Parathyroid adenoma (tissue), 2 donors: ENCODE results near the gene CCDC122.
A peak's percentile ranks its signal among the peaks of the same experiment; 100 is the strongest.

ENCODE experiments used
- H2AFZ ChIP-seq: fragments of 300-600 bp; sonication (generic); one replicate; pipeline ENCODE4 v1.7.0; 2017; ENCODE audit warnings: antibody characterized with exemption, mild to moderate bottlenecking
- H3K27ac ChIP-seq: fragments of 300-600 bp; sonication (generic); one replicate; pipeline ENCODE4 v1.7.0; 2017
- H3K27me3 ChIP-seq: fragments of 300-600 bp; sonication (generic); one replicate; pipeline ENCODE4 v1.7.0; 2017; ENCODE audit warnings: low read length; ENCODE audit not compliant: control insufficient read depth, insufficient read depth
- H3K36me3 ChIP-seq: fragments of 300-600 bp; sonication (generic); one replicate; pipeline ENCODE4 v1.7.0; 2017; ENCODE audit warnings: low read length; ENCODE audit not compliant: control insufficient read depth, insufficient read depth
- H3K4me1 ChIP-seq: fragments of 300-600 bp; sonication (generic); one replicate; pipeline ENCODE4 v1.7.0; 2017; ENCODE audit warnings: control low read depth
- H3K4me2 ChIP-seq: fragments of 300-600 bp; sonication (generic); one replicate; pipeline ENCODE4 v1.7.0; 2017; ENCODE audit warnings: low read length
- H3K4me3 ChIP-seq: fragments of 300-600 bp; sonication (generic); one replicate; pipeline ENCODE4 v1.7.0; 2017; ENCODE audit warnings: low read depth, low read length
- H3K79me2 ChIP-seq: fragments of 300-600 bp; sonication (generic); one replicate; pipeline ENCODE4 v1.7.0; 2017; ENCODE audit warnings: control low read depth
- H3K9ac ChIP-seq: fragments of 300-600 bp; sonication (generic); one replicate; pipeline ENCODE4 v1.7.0; 2017; ENCODE audit warnings: mild to moderate bottlenecking
- H3K9me3 ChIP-seq: fragments of 300-600 bp; sonication (generic); one replicate; pipeline ENCODE4 v1.7.0; 2017; ENCODE audit warnings: low read length; ENCODE audit not compliant: control insufficient read depth
- TF ChIP-seq, protein P1 (sequence below): fragments of 300-600 bp; sonication (generic); IDR thresholded peaks from one replicate; pipeline ENCODE4 v1.7.0; 2017; ENCODE audit warnings: antibody characterized with exemption, mild to moderate bottlenecking
- donor health status: primary hyperparathyroidism.

The CCDC122 gene

DNA sequence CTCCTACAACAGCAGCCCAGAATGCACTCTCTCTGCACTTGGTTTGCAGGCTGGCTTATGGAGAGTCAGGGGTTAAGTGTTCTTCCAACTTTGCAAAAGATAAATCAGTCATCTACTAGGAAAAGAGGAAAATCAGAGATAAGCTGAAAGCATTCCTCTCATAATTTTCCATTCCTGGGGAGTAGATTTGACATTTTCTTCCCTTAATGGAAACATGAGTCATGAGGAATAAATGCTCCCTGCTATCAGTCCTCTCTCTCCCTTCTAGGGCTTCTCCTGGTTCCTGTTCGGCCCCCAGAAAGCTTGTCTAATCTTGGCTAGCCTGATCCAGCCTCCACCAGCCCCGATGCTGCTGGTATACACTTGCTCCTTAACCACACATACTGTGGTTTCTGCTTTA is 64.3 kb downstream of the CCDC122 start:
- no peaks in the 10 kb centered on the region for H3K9me3 ChIP-seq
- H3K4me1 ChIP-seq, result no peaks in the 10 kb centered on the region
- H3K9ac ChIP-seq, result no peak overlapping the region
- no peak overlapping the region for H3K27ac ChIP-seq
- no peaks in the 10 kb centered on the region for H3K36me3 ChIP-seq
- no peak overlapping the region for H2AFZ ChIP-seq
- TF ChIP-seq, protein P1, sequence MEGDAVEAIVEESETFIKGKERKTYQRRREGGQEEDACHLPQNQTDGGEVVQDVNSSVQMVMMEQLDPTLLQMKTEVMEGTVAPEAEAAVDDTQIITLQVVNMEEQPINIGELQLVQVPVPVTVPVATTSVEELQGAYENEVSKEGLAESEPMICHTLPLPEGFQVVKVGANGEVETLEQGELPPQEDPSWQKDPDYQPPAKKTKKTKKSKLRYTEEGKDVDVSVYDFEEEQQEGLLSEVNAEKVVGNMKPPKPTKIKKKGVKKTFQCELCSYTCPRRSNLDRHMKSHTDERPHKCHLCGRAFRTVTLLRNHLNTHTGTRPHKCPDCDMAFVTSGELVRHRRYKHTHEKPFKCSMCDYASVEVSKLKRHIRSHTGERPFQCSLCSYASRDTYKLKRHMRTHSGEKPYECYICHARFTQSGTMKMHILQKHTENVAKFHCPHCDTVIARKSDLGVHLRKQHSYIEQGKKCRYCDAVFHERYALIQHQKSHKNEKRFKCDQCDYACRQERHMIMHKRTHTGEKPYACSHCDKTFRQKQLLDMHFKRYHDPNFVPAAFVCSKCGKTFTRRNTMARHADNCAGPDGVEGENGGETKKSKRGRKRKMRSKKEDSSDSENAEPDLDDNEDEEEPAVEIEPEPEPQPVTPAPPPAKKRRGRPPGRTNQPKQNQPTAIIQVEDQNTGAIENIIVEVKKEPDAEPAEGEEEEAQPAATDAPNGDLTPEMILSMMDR, result no peak
- no peak overlapping the region for H3K4me2 ChIP-seq
- no peaks in the 10 kb centered on the region for H3K79me2 ChIP-seq
- no peaks in the 10 kb centered on the region for H3K27me3 ChIP-seq
- no peak overlapping the region for H3K4me3 ChIP-seq

DNA sequence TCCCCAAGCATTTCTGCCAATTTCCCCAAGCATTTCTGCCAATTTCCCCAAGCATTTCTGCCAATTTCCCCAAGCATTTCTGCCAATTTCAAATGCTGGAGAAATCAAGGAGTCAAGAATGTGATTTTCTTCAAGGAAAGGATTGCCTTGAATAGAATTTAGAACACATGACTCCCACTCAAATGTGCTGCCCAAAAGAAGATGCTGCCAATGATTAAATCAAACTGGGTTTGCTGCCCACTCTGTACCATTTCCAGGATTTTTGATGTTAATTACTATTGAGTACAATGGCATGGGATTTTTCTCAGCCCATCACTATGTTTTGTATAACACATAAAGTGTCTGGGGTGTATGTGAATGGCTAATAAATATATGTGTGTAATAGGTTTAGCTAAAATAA is 70.9 kb downstream of the CCDC122 start:
- Histone ChIP-seq H3K9ac (no peak overlapping the region), H3K36me3 (no peaks in the 10 kb centered on the region), H3K4me3 (no peak overlapping the region), H3K27me3 (no peaks in the 10 kb centered on the region), H3K9me3 (no peaks in the 10 kb centered on the region), H2AFZ (no peak overlapping the region), H3K4me1 (no peaks in the 10 kb centered on the region), H3K4me2 (no peak overlapping the region), H3K79me2 (no peaks in the 10 kb centered on the region), H3K27ac (no peak overlapping the region)
- TF ChIP-seq, protein P1, result no peak

GRCh38 chr13:43805681-43806128 is 73.8 kb downstream of the CCDC122 start:
- H2AFZ ChIP-seq, result no peak overlapping the region
- no peaks in the 10 kb centered on the region for H3K36me3 ChIP-seq
- H3K9ac ChIP-seq, result no peak overlapping the region
- no peaks in the 10 kb centered on the region for H3K79me2 ChIP-seq
- H3K27ac ChIP-seq, result no peak overlapping the region
- H3K27me3 ChIP-seq, result no peaks in the 10 kb centered on the region
- no peak overlapping the region for H3K4me2 ChIP-seq
- H3K4me1 ChIP-seq, result no peaks in the 10 kb centered on the region
- H3K4me3 ChIP-seq, result no peak overlapping the region
- TF ChIP-seq, protein P1, result no peak
- H3K9me3 ChIP-seq, result no peaks in the 10 kb centered on the region

DNA sequence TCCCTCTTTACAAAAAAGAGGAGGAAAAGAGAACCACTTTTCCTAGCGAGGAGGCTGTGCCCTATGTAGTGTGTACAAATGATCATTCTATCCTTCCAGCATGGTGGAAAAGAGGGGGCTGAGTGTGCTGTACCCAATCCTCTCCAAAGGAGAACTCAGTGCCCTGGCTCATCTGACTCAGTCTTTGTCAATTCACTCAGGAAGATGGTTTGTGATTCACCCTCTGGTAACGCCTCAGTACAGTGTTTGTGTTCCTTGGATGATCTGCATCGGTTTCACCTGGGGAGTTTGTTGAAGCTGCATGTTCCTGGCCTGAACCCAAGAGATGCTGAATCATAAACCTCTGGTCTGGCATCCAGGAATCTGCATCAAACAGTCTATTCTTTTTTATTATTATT is 74.5 kb downstream of the CCDC122 start:
- Histone ChIP-seq H3K9ac (no peak overlapping the region), H3K27me3 (no peaks in the 10 kb centered on the region), H3K4me3 (no peak overlapping the region), H3K4me1 (no peaks in the 10 kb centered on the region), H3K27ac (no peak overlapping the region), H3K9me3 (no peaks in the 10 kb centered on the region), H2AFZ (no peak overlapping the region), H3K36me3 (no peaks in the 10 kb centered on the region), H3K4me2 (no peak overlapping the region), H3K79me2 (no peaks in the 10 kb centered on the region)
- TF ChIP-seq, protein P1, result no peak

DNA sequence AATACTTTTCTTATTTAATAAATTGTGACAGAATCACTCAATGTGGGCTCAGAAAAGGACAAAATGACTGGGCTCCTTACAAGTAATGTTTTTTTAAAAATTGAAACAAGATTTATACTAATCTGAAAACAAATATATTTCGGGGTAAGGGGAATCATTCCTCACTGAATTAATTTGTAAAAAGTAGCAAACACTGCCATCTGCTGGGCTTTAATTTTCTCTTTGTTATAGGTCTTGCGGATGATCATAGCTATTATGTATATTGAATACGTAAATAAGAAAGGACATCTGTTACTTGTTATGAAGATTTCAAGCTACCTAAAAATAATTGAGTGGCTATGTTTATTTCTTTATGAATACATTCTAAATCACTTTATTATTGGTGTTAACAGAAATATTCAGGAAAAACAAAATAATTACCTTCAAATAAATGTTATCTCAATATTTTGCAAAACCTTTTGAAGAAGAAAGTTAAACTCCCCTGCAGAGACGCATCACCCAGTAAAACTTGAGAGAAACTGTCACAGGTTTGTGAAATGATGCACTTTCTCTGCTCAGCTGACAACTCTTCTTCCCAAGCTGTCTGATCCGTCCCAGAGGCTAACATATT is 75.0 kb downstream of the CCDC122 start:
- Histone ChIP-seq H3K36me3 (no peaks in the 10 kb centered on the region), H2AFZ (no peak overlapping the region), H3K9ac (no peak overlapping the region), H3K4me2 (no peak overlapping the region), H3K27me3 (no peaks in the 10 kb centered on the region), H3K9me3 (no peaks in the 10 kb centered on the region), H3K27ac (no peak overlapping the region), H3K4me1 (no peaks in the 10 kb centered on the region), H3K4me3 (no peak overlapping the region), H3K79me2 (no peaks in the 10 kb centered on the region)
- TF ChIP-seq, protein P1, result peak; percentile 33
